ENCODE data around the gene GPR160. TPM values are rescaled to one million over a fixed set of nuclear protein-coding genes. Genes with fewer than 3 reads are reported as not detected.
"Not testable (repeated sequence)": the region's sequence is repeated elsewhere in the genome, so short reads cannot be mapped to it uniquely, and the experiment has no call there.

Gene GPR160
- total RNA-seq, 1 donor from 2014 or later = 1.2 TPM

DNA sequence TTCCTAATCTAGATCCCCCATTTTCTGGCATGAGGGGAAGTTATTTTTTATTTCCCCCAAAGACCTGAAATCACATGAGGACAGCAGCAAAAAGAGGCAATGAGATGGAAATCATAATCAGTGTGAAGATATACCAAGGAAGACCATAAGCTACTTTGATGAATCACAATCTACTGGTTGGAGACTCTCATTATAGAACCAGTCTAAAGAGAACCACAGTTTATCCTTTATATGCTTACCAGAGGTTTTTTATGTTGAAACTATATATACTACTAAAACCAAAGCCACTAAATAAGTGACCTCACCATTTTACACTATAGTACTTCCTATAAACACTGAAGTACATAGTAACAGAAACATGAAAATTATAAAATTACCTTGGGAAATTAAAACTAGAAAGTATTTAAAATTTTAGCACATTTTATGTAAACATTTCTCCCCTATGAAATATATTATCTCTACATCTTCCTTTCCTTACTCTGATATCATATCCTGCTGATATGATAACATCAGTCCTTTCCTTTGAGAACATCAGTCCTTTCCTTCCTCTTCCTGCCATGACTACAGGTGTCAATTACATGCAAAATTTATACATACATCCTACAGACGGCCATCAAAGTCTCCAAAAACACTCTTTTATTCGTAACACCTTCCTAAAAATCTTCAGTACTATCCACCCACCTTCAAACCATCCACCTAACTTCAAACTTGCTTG, 71.9 kb downstream of the GPR160 start:
- no peak overlapping the region for H3K4me3 ChIP-seq
- DNase-seq (ENCODE audit: extremely low spot score in 2 of 2) = no peak
- H3K27me3 ChIP-seq = no peaks in the 10 kb centered on the region
- intact Hi-C loops (cut with DNase I) = no loop called here
- TF ChIP-seq POLR2AphosphoS5 (IDR thresholded peaks at IDR 0.05; ENCODE audit: insufficient read depth in 1 of 2, low read depth in 1 of 2) (no peak), POLR2A (IDR thresholded peaks at IDR 0.05) (no peak)
- TF ChIP-seq, protein P1, sequence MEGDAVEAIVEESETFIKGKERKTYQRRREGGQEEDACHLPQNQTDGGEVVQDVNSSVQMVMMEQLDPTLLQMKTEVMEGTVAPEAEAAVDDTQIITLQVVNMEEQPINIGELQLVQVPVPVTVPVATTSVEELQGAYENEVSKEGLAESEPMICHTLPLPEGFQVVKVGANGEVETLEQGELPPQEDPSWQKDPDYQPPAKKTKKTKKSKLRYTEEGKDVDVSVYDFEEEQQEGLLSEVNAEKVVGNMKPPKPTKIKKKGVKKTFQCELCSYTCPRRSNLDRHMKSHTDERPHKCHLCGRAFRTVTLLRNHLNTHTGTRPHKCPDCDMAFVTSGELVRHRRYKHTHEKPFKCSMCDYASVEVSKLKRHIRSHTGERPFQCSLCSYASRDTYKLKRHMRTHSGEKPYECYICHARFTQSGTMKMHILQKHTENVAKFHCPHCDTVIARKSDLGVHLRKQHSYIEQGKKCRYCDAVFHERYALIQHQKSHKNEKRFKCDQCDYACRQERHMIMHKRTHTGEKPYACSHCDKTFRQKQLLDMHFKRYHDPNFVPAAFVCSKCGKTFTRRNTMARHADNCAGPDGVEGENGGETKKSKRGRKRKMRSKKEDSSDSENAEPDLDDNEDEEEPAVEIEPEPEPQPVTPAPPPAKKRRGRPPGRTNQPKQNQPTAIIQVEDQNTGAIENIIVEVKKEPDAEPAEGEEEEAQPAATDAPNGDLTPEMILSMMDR (IDR thresholded peaks at IDR 0.05) = no peak
- H3K27ac ChIP-seq = no peak overlapping the region
- no peaks in the 10 kb centered on the region for H3K9me3 ChIP-seq
- H3K4me1 ChIP-seq = no peaks in the 10 kb centered on the region
- H3K36me3 ChIP-seq = peaks cover 0 to 30% of the 10 kb centered on the region in 2 donors

DNA sequence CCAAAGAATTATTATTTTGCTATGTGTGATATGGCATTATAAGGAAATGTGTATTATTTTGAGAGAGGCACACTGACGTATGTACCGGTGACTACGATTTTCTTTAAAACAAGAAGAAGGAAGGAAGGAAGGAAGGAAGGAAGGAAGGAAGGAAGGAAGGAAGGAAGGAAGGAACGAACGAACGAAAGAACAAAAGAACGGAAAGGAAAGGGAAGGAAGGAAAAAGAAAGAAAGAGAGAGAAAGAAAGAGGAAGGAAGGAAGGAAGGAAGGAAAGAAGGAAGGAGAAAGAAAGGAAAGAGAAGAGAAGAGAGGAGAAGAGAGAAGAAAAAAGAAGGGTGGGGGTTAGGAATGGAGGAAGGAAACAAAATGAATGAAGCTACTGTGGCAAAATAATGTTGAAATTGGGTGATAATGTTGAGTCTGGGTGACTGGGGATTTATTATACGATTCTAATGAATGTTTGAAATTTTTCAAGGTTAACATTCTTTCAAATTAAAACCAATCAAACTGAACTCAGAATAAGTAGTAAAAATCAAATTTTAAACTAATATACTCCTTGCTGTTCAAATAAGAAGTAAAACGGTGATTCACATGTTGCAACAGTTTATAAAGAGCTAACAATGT, 73.5 kb downstream of the GPR160 start:
- intact Hi-C loops (cut with DNase I) = no loop called here
- Histone ChIP-seq H3K27ac (no peak overlapping the region), H3K4me3 (no peak overlapping the region), H3K9me3 (no peaks in the 10 kb centered on the region), H3K4me1 (no peaks in the 10 kb centered on the region), H3K27me3 (no peaks in the 10 kb centered on the region), H3K36me3 (peaks cover 0 to 41% of the 10 kb centered on the region in 2 donors)
- no peak for DNase-seq (ENCODE audit: extremely low spot score in 2 of 2)
- TF ChIP-seq, protein P1 (IDR thresholded peaks at IDR 0.05) = no peak
- no peak for TF ChIP-seq POLR2AphosphoS5 (IDR thresholded peaks at IDR 0.05; ENCODE audit: insufficient read depth in 1 of 2, low read depth in 1 of 2)
- no peak for TF ChIP-seq POLR2A (IDR thresholded peaks at IDR 0.05)

GRCh38 chr3:170114165-170114564, 76.4 kb downstream of the GPR160 start:
- H3K4me1 ChIP-seq; H3K9me3 ChIP-seq; intact Hi-C loops (cut with DNase I); H3K27ac ChIP-seq; DNase-seq (ENCODE audit: extremely low spot score in 2 of 2); H3K27me3 ChIP-seq; H3K4me3 ChIP-seq: not testable (repeated sequence)
- peaks cover 0 to 59% of the 10 kb centered on the region in 2 donors for H3K36me3 ChIP-seq

DNA sequence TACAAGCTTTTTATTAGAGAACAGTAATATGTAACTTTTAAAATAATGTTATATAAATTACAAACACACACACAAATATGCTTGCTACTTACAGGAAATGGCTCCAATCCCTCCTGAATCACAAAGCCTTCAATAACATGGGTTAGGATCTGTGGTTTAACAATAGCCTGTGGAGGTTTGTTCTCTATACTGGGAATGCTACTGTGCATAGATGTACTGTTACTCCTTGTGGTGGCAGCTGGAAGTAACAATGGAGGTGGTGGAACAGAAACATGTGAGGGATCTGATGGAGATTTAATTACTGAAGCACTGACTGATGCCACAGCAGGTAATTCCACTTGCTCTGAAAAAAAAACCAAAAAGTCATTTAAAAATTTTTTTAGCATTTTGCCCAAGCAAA, 79.3 kb downstream of the GPR160 start:
- peaks cover 0 to 73% of the 10 kb centered on the region in 2 donors for H3K36me3 ChIP-seq
- DNase-seq (ENCODE audit: extremely low spot score in 2 of 2) = no peak
- H3K9me3 ChIP-seq = no peaks in the 10 kb centered on the region
- no peaks in the 10 kb centered on the region for H3K4me1 ChIP-seq
- no peak for TF ChIP-seq POLR2A (IDR thresholded peaks at IDR 0.05)
- TF ChIP-seq, protein P1 (IDR thresholded peaks at IDR 0.05) = no peak
- no peak for TF ChIP-seq POLR2AphosphoS5 (IDR thresholded peaks at IDR 0.05; ENCODE audit: insufficient read depth in 1 of 2, low read depth in 1 of 2)
- no peak overlapping the region for H3K27ac ChIP-seq
- H3K4me3 ChIP-seq = no peak overlapping the region
- intact Hi-C loops (cut with DNase I) = no loop called here
- no peaks in the 10 kb centered on the region for H3K27me3 ChIP-seq

- Histone ChIP-seq H3K27ac (no peak overlapping the region), H3K36me3 (peaks cover 0 to 33% of the 10 kb centered on the region in 2 donors), H3K27me3 (no peaks in the 10 kb centered on the region), H3K9me3 (no peaks in the 10 kb centered on the region), H3K4me3 (no peak overlapping the region), H3K4me1 (peaks cover 8% of the 10 kb centered on the region)
- intact Hi-C loops (cut with DNase I) = no loop called here
- TF ChIP-seq POLR2AphosphoS5 (IDR thresholded peaks at IDR 0.05; ENCODE audit: insufficient read depth in 1 of 2, low read depth in 1 of 2) = no peak
- TF ChIP-seq, protein P1 (IDR thresholded peaks at IDR 0.05) = no peak
- no peak for TF ChIP-seq POLR2A (IDR thresholded peaks at IDR 0.05)
- no peak for DNase-seq (ENCODE audit: extremely low spot score in 2 of 2)
Measured at GRCh38 chr3:170128259-170128976, 90.6 kb downstream of the GPR160 start.

All from vagina (tissue), 2 donors.